Neural progenitor cell (in vitro differentiated cells): Measurements from ENCODE around the gene RXRA.

Experiments
- EZH2 ChIP-seq: fragments of 200-600 bp; sonication (generic); IDR thresholded peaks from 2 replicates; pipeline ENCODE4 v1.6.1; 2017; ENCODE audit warnings: antibody characterized with exemption, mild to moderate bottlenecking, moderate library complexity
- EZH2phosphoT487 ChIP-seq: fragments of 200-600 bp; sonication (generic); IDR thresholded peaks from 2 replicates; pipeline ENCODE4 v1.6.1; 2017; ENCODE audit warnings: antibody characterized with exemption
- TF ChIP-seq, protein P1 (sequence below): fragments of 200-600 bp; sonication (generic); IDR thresholded peaks from 2 replicates; pipeline ENCODE4 v1.5.1; 2017; ENCODE audit warnings: antibody characterized with exemption, mild to moderate bottlenecking

DNA sequence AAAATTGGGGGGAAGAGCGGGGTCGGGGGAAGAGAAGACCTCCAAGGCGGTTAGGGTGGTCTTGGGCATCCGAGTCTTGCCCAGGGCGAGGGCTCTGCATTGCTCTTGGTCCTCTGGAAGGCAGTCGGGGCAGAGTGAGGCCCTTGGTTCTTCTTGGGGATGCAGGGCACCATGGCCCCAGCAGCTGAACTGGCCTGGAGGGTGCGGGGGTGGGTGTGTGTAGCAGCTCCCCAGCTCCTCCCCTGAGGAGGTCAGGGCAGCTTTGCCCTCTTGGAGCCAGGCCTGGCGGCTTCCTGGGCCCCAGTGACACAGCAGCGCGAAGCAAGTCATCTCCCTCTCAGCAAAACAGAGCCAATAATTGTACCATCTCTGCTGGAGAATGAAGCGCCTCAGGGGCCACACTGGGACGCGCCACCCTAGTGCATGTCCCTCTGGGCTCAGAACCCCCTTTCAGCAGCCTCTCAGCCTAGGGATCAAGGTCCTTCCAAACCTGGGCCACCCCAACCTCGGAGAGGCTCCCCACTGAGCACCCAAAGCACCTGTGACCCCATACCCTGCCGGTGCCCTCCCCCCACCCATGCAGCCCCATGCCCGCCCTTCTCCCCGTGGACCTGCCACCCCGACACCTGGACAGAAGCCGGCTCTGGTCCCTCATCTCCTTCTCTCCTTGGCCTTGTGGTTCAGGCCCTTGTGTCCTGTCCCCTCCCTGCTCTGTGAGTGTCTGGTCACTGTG, 10.4 kb upstream of the RXRA start:
- TF ChIP-seq, protein P1, sequence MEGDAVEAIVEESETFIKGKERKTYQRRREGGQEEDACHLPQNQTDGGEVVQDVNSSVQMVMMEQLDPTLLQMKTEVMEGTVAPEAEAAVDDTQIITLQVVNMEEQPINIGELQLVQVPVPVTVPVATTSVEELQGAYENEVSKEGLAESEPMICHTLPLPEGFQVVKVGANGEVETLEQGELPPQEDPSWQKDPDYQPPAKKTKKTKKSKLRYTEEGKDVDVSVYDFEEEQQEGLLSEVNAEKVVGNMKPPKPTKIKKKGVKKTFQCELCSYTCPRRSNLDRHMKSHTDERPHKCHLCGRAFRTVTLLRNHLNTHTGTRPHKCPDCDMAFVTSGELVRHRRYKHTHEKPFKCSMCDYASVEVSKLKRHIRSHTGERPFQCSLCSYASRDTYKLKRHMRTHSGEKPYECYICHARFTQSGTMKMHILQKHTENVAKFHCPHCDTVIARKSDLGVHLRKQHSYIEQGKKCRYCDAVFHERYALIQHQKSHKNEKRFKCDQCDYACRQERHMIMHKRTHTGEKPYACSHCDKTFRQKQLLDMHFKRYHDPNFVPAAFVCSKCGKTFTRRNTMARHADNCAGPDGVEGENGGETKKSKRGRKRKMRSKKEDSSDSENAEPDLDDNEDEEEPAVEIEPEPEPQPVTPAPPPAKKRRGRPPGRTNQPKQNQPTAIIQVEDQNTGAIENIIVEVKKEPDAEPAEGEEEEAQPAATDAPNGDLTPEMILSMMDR, result no peak
- TF ChIP-seq EZH2 (no peak), EZH2phosphoT487 (no peak)
